ENCODE data around the gene TSTD1.

DNA sequence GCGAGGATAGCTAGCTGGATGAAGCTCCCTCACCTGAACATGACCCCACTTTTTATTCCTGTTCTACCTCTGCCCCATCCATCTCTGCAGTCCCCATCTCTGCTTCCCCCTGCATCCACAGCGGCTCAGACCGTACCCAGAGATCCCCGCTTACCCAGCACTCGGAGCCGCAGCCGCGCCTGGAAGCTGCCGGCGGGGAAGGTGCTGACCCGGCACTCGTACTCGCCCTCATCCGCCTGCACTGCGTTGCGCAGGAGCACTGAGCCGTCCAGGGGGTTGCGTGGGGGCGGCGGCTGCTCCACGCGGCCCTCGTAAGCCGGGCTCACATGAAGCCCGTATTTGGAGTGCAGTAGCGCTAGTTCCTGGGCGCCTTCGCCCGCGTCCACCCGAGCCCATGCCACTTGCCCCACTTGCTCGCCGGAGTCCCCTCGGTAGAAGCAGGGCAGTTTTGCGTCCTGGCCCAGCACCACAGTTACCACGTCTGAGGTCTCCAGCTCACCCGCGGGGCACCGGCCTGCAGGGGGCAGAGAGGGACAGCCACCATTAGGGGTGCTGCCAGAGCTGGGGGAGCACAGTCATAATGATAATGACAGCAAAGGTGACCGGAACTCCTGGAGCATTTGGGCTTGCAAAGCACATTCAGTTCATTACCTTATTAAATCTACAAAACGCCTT is 40.8 kb upstream of the TSTD1 start:
- TF ChIP-seq, protein P1, sequence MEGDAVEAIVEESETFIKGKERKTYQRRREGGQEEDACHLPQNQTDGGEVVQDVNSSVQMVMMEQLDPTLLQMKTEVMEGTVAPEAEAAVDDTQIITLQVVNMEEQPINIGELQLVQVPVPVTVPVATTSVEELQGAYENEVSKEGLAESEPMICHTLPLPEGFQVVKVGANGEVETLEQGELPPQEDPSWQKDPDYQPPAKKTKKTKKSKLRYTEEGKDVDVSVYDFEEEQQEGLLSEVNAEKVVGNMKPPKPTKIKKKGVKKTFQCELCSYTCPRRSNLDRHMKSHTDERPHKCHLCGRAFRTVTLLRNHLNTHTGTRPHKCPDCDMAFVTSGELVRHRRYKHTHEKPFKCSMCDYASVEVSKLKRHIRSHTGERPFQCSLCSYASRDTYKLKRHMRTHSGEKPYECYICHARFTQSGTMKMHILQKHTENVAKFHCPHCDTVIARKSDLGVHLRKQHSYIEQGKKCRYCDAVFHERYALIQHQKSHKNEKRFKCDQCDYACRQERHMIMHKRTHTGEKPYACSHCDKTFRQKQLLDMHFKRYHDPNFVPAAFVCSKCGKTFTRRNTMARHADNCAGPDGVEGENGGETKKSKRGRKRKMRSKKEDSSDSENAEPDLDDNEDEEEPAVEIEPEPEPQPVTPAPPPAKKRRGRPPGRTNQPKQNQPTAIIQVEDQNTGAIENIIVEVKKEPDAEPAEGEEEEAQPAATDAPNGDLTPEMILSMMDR (IDR thresholded peaks at IDR 0.05 in 2 of 3, conservative IDR thresholded peaks at IDR 0.05 in 1 of 3; ENCODE audit: control insufficient read depth in 2 of 3, extremely low read depth in 1 of 3, insufficient read depth in 1 of 3, low read depth in 3 of 3, low read length in 3 of 3) = 0 out of 6 replicates have a peak, but pooled peaks of 1 of the 3 experiments have one; percentile 10
- TF ChIP-seq, protein P2, sequence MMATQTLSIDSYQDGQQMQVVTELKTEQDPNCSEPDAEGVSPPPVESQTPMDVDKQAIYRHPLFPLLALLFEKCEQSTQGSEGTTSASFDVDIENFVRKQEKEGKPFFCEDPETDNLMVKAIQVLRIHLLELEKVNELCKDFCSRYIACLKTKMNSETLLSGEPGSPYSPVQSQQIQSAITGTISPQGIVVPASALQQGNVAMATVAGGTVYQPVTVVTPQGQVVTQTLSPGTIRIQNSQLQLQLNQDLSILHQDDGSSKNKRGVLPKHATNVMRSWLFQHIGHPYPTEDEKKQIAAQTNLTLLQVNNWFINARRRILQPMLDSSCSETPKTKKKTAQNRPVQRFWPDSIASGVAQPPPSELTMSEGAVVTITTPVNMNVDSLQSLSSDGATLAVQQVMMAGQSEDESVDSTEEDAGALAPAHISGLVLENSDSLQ (IDR thresholded peaks at IDR 0.05) = no peak
- TF ChIP-seq HDAC2 (IDR thresholded peaks at IDR 0.05) (no peak), SP1 (IDR thresholded peaks at IDR 0.05; ENCODE audit: low read depth, low read length) (no peak), KDM1A (IDR thresholded peaks at IDR 0.05; ENCODE audit: borderline replicate concordance) (no peak), RFX5 (IDR thresholded peaks at IDR 0.05; ENCODE audit: low read depth, low read length) (no peak), CREM (IDR thresholded peaks at IDR 0.05; ENCODE audit: low read depth) (no peak), MEF2A (IDR thresholded peaks at IDR 0.05; ENCODE audit: insufficient read depth, low read depth, low read length) (no peak), RCOR1 (conservative IDR thresholded peaks at IDR 0.05; ENCODE audit: low read depth, low read length) (no peak), FOXM1 (IDR thresholded peaks at IDR 0.05; ENCODE audit: low read depth, low read length) (no peak), CREB1 (IDR thresholded peaks at IDR 0.05; ENCODE audit: low read depth) (no peak), YY1 (IDR thresholded peaks at IDR 0.05; ENCODE audit: low read depth, low read length) (no peak)
- TF ChIP-seq, protein P3, sequence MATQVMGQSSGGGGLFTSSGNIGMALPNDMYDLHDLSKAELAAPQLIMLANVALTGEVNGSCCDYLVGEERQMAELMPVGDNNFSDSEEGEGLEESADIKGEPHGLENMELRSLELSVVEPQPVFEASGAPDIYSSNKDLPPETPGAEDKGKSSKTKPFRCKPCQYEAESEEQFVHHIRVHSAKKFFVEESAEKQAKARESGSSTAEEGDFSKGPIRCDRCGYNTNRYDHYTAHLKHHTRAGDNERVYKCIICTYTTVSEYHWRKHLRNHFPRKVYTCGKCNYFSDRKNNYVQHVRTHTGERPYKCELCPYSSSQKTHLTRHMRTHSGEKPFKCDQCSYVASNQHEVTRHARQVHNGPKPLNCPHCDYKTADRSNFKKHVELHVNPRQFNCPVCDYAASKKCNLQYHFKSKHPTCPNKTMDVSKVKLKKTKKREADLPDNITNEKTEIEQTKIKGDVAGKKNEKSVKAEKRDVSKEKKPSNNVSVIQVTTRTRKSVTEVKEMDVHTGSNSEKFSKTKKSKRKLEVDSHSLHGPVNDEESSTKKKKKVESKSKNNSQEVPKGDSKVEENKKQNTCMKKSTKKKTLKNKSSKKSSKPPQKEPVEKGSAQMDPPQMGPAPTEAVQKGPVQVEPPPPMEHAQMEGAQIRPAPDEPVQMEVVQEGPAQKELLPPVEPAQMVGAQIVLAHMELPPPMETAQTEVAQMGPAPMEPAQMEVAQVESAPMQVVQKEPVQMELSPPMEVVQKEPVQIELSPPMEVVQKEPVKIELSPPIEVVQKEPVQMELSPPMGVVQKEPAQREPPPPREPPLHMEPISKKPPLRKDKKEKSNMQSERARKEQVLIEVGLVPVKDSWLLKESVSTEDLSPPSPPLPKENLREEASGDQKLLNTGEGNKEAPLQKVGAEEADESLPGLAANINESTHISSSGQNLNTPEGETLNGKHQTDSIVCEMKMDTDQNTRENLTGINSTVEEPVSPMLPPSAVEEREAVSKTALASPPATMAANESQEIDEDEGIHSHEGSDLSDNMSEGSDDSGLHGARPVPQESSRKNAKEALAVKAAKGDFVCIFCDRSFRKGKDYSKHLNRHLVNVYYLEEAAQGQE (IDR thresholded peaks at IDR 0.05; ENCODE audit: low read depth, low read length) = no peak
